Right lobe of liver (tissue), 6 donors: ENCODE data around the gene BCCIP. TPM values are rescaled to one million over a fixed set of nuclear protein-coding genes. Genes with fewer than 3 reads are reported as not detected.

Source experiments
- ATAC-seq, 4 donors: fragments of 200-7000 bp; cut with Tn5 transposase; one replicate each; pipeline ENCODE4 v1.9.1; 2020; ENCODE audit warnings: mild to moderate bottlenecking in 4 of 4, moderate library complexity in 4 of 4
- DNase-seq, 3 donors: peaks; one replicate each; pipeline ENCODE4 v3.0.0-alpha.2; 2020
- H3K27ac ChIP-seq, 3 donors: fragments of 200-600 bp; one replicate each; pipeline ENCODE4 v1.8.0; 2022
- H3K27me3 ChIP-seq, 2 donors: fragments of 200-600 bp; one replicate each; pipeline ENCODE4 v1.8.0; 2022
- H3K36me3 ChIP-seq, 4 donors: fragments of 200-600 bp; sonication (generic) in 1 of 4; one replicate each; pipeline versions ENCODE4 v1.5.1 to v1.8.0; 2017 to 2022; ENCODE audit warnings: control low read depth in 1 of 4
- H3K4me1 ChIP-seq, 4 donors: fragments of 200-600 bp; sonication (generic) in 1 of 4; one replicate each; pipeline versions ENCODE4 v1.5.1 to v1.8.0; 2017 to 2022; ENCODE audit warnings: control low read depth in 1 of 4
- H3K4me3 ChIP-seq, 3 donors: fragments of 200-600 bp; one replicate each; pipeline ENCODE4 v1.8.0; 2022
- H3K9me3 ChIP-seq, 4 donors: fragments of 200-600 bp; sonication (generic) in 1 of 4; one replicate each; pipeline versions ENCODE4 v1.5.1 to v1.8.0; 2017 to 2022; ENCODE audit warnings: control low read depth in 1 of 4
- POLR2A ChIP-seq: fragments of 450-650 bp; IDR thresholded peaks from one replicate; pipeline ENCODE4 v1.6.1; 2017; ENCODE audit warnings: antibody characterized with exemption, mild to moderate bottlenecking
- WGBS: methylation state at CpG from one replicate; pipeline ENCODE4 v1.1.6; 2018; ENCODE audit warnings: low coverage, low lambda C conversion rate; ENCODE audit not compliant: insufficient coverage; ENCODE audit errors: missing lambda C conversion rate; 5-methylcytosine and 5-hydroxymethylcytosine counted together
- intact Hi-C, 2 donors: fragments of 100-400 bp; cut with DNase I; formaldehyde crosslinking; loops; one replicate each; pipeline versions ENCODE4 v1.11.2 to v1.14.1; 2022
- total RNA-seq, 6 experiments: library from RNA; depleted of rRNA in 2 of 6; stranded (reverse); fragments of >200 nt in 2 of 6; fragmentation: NEBNext Ultra II Directional in 3 of 6; extraction: Animal tissue kit (Norgen Biotek cat#: 25700) in 3 of 6; gene quantifications; one replicate each; pipeline versions ENCODE4 v1.1.0 to v1.2.4, GENCODE V29; 2016 to 2023
- TF ChIP-seq, protein P1 (sequence below), 4 donors: fragments of 200-600 bp in 3 of 4; fragments of 450-650 bp in 1 of 4; IDR thresholded peaks; one replicate each; pipeline versions ENCODE4 v1.5.1 to v1.8.0; 2016 to 2022; ENCODE audit warnings: antibody characterized with exemption in 4 of 4, mild to moderate bottlenecking in 2 of 4
- donor health status: DM: no; HTN: yes; CAD: no.
- donor health status: DM: no; HTN: no; CAD: no.
- donor health status: DM: no; HTN: no; CAD: no.
- donor health status: DM: no; HTN: yes; CAD: no.
- donor health status: DM: no; HTN: yes; CAD: no.

The BCCIP gene
- total RNA-seq, 6 experiments from 2014 or later, result 25.9 to 43.3 (median 29.6) TPM

DNA sequence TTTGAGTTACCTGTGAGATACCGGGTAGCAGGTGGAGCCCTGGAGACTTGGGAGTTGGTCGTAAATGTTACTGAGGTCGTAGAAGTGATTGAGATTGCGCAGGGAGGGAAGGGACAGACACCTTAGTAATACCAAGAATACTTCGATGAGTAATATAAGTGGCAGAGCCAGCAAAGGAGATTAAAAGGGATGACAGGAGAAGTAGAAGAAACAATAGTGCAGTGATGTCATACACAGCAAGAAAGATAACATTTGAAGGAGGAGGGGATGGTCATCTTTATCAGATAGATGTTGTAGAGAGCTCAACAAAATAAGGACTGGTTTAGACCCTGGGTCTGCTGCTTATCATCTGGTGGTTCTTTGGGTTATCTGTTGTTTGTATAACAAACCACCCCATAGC is 5.0 kb downstream of the BCCIP start:
- no peak overlapping the region for H3K27ac ChIP-seq
- DNase-seq (no peak), ATAC-seq (no peak)
- WGBS, result 84% methylated on average over 5 of the region's 5 CpGs
- H3K4me3 ChIP-seq, result no peak overlapping the region
- no peak for TF ChIP-seq POLR2A
- intact Hi-C loops, result no loop called here
- H3K27me3 ChIP-seq, result no peaks in the 10 kb centered on the region
- no peaks in the 10 kb centered on the region for H3K9me3 ChIP-seq
- H3K36me3 ChIP-seq, result peaks cover 0 to 68% (median 33%) of the 10 kb centered on the region in 4 donors
- peaks cover 0 to 30% (median 13%) of the 10 kb centered on the region in 4 donors for H3K4me1 ChIP-seq

DNA sequence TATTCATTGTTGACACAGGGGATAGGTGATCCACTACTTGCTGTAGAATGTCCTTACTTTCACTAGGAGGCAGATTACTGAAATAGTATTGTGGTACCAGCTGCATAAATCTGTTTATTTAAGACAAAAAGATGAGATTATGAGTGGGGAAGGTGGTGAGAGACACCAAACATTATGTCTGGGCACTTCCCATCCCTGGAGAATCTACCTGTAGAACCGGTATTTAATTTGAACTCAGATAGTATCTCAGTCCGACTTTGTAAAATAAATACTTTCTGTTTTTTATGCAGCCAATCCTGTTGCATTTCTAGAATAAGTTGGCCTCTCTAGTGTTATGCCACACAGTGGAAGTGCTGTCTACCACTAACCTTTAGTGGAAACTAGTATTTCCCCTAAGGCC is 13.4 kb downstream of the BCCIP start:
- TF ChIP-seq, protein P1, sequence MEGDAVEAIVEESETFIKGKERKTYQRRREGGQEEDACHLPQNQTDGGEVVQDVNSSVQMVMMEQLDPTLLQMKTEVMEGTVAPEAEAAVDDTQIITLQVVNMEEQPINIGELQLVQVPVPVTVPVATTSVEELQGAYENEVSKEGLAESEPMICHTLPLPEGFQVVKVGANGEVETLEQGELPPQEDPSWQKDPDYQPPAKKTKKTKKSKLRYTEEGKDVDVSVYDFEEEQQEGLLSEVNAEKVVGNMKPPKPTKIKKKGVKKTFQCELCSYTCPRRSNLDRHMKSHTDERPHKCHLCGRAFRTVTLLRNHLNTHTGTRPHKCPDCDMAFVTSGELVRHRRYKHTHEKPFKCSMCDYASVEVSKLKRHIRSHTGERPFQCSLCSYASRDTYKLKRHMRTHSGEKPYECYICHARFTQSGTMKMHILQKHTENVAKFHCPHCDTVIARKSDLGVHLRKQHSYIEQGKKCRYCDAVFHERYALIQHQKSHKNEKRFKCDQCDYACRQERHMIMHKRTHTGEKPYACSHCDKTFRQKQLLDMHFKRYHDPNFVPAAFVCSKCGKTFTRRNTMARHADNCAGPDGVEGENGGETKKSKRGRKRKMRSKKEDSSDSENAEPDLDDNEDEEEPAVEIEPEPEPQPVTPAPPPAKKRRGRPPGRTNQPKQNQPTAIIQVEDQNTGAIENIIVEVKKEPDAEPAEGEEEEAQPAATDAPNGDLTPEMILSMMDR (IDR thresholded peaks at IDR 0.05), result no peak
- TF ChIP-seq POLR2A, result no peak
- Histone ChIP-seq H3K27ac (no peak overlapping the region), H3K4me3 (no peak overlapping the region), H3K4me1 (no peaks in the 10 kb centered on the region), H3K9me3 (no peaks in the 10 kb centered on the region), H3K27me3 (no peaks in the 10 kb centered on the region), H3K36me3 (peaks cover 0 to 91% (median 40%) of the 10 kb centered on the region in 4 donors)
- DNase-seq (no peak), ATAC-seq (no peak)
- intact Hi-C loops, result no loop called here
- 96% methylated on average over 2 of the region's 2 CpGs for WGBS

DNA sequence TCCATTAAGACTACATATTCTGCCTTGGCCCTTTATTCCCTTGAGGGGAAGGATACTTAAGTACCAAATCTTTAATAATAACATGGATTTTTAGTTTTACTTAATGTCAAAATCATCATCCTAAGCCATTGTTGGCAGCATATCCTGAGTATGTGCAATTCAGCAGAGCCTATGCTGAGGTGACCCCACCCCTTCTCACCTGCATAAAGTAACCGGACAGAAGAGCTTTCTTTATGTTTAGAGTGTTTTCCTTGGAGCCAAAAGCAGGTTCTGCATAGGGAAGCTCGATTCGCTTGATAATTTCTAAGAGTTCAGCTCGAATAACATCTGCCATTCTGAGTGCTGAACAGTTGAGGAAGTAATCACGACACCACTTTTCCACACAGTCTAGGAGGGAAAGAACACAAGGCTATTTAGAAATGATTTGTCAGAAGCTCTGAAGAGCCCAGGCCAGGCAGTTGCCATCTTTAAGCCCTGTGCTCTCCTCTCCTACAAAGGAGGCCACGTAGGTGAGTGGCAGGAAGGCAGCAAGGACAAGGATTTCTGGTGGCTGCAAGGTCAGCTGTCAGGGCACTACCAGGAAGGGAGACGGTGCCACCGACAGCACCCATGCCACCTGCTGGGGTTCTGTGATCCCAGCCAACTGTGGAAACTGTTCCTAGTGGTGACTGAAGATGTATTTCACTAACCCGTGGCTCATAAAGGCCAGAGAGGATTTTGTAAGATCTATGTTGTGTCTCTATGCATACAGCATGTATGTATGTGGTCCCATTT is 15.6 kb downstream of the BCCIP start:
- DNase-seq (no peak), ATAC-seq (no peak)
- no peaks in the 10 kb centered on the region for H3K27me3 ChIP-seq
- no peak overlapping the region for H3K27ac ChIP-seq
- H3K4me3 ChIP-seq, result no peak overlapping the region
- no peak for TF ChIP-seq POLR2A
- TF ChIP-seq, protein P1 (IDR thresholded peaks at IDR 0.05), result no peak
- no peaks in the 10 kb centered on the region for H3K9me3 ChIP-seq
- 93% methylated on average over 6 of the region's 9 CpGs for WGBS
- peaks cover 0 to 79% (median 26%) of the 10 kb centered on the region in 4 donors for H3K36me3 ChIP-seq
- intact Hi-C loops, result no loop called here
- H3K4me1 ChIP-seq, result peaks cover 0 to 2% (median 0%) of the 10 kb centered on the region in 4 donors

DNA sequence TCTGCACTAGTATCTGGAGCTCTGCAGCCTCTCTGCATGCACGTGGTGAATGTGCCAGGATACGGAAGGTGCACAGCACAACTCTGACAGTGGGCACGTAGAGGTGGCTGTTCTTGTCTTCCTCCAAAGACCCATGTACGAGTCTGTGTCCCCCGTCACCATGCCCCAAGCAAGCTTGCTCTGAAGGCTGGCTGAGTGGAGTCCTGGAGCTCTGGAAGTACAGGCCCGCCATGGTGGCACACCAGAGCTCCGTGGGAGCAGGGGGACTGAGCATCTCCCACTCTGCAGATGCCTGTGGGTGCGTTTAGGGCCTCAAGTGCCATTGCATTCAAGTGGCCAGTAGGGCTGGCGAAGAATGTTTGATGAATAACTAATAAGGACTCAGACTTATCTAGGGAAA is 17.1 kb downstream of the BCCIP start:
- WGBS, result no CpG with 5 or more reads among the region's 9 CpGs
- Histone ChIP-seq H3K27me3 (no peaks in the 10 kb centered on the region), H3K36me3 (peaks cover 0 to 68% (median 24%) of the 10 kb centered on the region in 4 donors), H3K9me3 (no peaks in the 10 kb centered on the region), H3K4me3 (no peak overlapping the region), H3K4me1 (peaks cover 0 to 15% (median 0%) of the 10 kb centered on the region in 4 donors), H3K27ac (no peak overlapping the region)
- DNase-seq, result no peak
- TF ChIP-seq, protein P1 (IDR thresholded peaks at IDR 0.05), result no peak
- no peak for TF ChIP-seq POLR2A
- ATAC-seq, result no peak
- intact Hi-C loops, result no loop called here

DNA sequence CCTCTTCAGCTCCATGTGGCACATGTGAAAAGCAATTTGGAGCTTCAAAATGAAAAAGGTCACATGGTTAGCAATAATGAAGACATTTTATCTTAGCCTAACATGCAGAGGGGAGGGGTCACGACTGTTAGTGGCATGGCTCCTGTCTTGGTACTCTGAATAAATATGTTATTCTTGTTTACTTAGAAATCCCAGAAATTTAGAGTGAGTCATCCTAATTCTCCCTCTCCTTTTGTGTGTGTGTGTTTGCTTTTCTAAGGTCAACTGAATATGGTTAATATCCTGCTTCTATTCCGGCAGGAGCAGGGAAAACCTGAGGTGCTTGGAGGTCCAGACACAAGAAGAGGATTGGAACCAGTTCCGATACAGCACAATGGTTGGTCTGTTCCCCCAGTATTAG is 17.6 kb downstream of the BCCIP start:
- no peaks in the 10 kb centered on the region for H3K9me3 ChIP-seq
- no peak overlapping the region for H3K4me3 ChIP-seq
- no peak for TF ChIP-seq POLR2A
- TF ChIP-seq, protein P1 (IDR thresholded peaks at IDR 0.05), result no peak
- H3K4me1 ChIP-seq, result peaks cover 0 to 15% (median 0%) of the 10 kb centered on the region in 4 donors
- no peaks in the 10 kb centered on the region for H3K27me3 ChIP-seq
- ATAC-seq (no peak), DNase-seq (no peak)
- 69% methylated on average over 3 of the region's 3 CpGs for WGBS
- H3K36me3 ChIP-seq, result peaks cover 0 to 64% (median 24%) of the 10 kb centered on the region in 4 donors
- intact Hi-C loops, result no loop called here
- no peak overlapping the region for H3K27ac ChIP-seq
